Natural killer cell treated with Interleukin-12 subunit alpha and Interleukin-12 subunit beta and Interleukin-15 and Interleukin-18, amount 100 ng/mL, for 72 hours (primary cell): ENCODE measurements around the gene NPHP3. TPM values are rescaled to one million over a fixed set of nuclear protein-coding genes. Genes with fewer than 3 reads are reported as not detected.
"Not testable (repeated sequence)": the region's sequence is repeated elsewhere in the genome, so short reads cannot be mapped to it uniquely, and the experiment has no call there.

Source experiments
- ATAC-seq, 2 donors: fragments of 150-1000 bp; cut with Tn5 transposase in 1 of 2; sonication (Bioruptor Pico), chemical (Tn5 transposase) in 1 of 2; 2 replicates each; pipeline ENCODE4 v1.10.0; 2021
- DNase-seq: peaks from one replicate; pipeline ENCODE4 v3.0.0; 2022; ENCODE audit warnings: low spot score
- H3K27ac Mint-ChIP-seq, 2 donors: 1 replicate in 1 of 2; 2 replicates in 1 of 2; pipeline ENCODE4 v1.8.0; 2022; ENCODE audit warnings: mixed read lengths in 2 of 2, mild to moderate bottlenecking in 1 of 2, moderate library complexity in 1 of 2
- H3K27me3 Mint-ChIP-seq, 2 donors: 1 replicate in 1 of 2; 2 replicates in 1 of 2; pipeline ENCODE4 v1.8.0; 2022; ENCODE audit warnings: mixed read lengths in 2 of 2
- H3K36me3 Mint-ChIP-seq: one replicate; pipeline ENCODE4 v1.8.0; 2022; ENCODE audit warnings: mixed read lengths
- H3K4me1 Mint-ChIP-seq, 2 donors: 1 replicate in 1 of 2; 2 replicates in 1 of 2; pipeline ENCODE4 v1.8.0; 2022; ENCODE audit warnings: low read depth in 2 of 2, mixed read lengths in 2 of 2, mild to moderate bottlenecking in 1 of 2
- H3K4me3 Mint-ChIP-seq: one replicate; pipeline ENCODE4 v1.8.0; 2022; ENCODE audit warnings: mixed read lengths
- H3K9me3 Mint-ChIP-seq: 2 replicates; pipeline ENCODE4 v1.8.0; 2022; ENCODE audit warnings: mixed read lengths
- total RNA-seq, 2 donors: library from RNA; stranded (reverse); gene quantifications; one replicate each; pipeline ENCODE4 v1.2.3, GENCODE V29; 2022

NPHP3 gene
- total RNA-seq, 2 donors from 2014 or later = 14.0 to 14.9 TPM

DNA sequence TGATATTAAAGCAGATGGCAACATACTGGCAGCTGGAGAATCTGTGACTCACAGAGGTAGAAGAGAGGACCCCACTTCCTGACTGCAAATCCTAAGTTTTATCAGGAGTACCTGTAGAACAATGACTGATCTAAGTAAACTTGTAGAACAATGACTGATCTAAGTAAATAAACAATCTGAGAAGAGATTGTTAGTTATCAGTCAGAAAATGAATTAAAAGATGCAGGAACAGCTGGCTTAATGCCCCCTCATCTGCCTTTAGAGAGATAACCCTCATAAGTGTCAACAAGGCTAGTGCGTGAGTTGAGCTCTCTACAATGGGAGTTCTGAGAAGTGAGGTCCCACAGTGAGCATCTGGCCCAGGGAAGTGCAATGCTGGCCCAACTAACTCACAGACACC, 77.2 kb downstream of the NPHP3 start:
- DNase-seq = no peak
- ATAC-seq = no peak
- Mint-ChIP-seq H3K9me3 (no peaks in the 10 kb centered on the region), H3K27me3 (no peaks in the 10 kb centered on the region), H3K27ac (no peak overlapping the region), H3K36me3 (no peaks in the 10 kb centered on the region), H3K4me3 (no peak overlapping the region), H3K4me1 (peaks cover 0 to 5% of the 10 kb centered on the region in 2 donors)

DNA sequence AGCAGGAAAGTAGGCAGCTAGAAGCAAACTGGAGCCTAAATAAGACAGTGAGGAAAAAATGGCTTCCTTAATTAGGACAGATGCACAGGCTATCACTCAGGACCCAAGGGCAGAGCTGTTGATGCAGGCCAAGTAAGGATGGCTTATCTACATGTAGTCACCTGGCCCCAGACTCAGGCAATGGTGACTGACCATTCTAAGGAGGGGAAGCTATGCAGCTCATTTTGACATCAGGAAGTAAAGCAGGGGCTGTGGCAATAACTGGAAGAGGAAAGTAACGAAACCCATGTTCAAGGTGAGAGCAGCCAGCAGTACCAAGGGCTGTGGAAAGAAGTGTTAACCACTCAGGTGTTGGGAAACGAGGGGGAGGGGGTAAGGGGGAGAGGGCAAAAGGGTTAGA, 78.8 kb downstream of the NPHP3 start:
- DNase-seq (no peak), ATAC-seq (no peak)
- no peak overlapping the region for H3K4me3 Mint-ChIP-seq
- H3K9me3 Mint-ChIP-seq = no peaks in the 10 kb centered on the region
- no peaks in the 10 kb centered on the region for H3K36me3 Mint-ChIP-seq
- H3K4me1 Mint-ChIP-seq = peaks cover 0 to 5% of the 10 kb centered on the region in 2 donors
- no peak overlapping the region for H3K27ac Mint-ChIP-seq
- H3K27me3 Mint-ChIP-seq = no peaks in the 10 kb centered on the region

DNA sequence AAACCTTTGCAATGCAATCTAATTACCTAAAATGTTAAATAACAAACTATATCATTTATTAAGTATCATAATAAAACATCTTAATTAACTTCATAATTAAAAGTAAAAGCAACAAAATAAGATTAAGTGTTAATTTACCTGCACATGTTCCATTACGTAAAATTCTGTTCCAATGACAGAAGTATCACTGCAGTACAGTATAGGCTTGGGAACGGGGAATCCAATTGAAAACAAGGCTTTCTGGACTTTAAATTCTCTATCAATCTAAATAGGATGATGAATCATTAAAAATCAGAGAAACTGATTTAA, 79.7 kb downstream of the NPHP3 start:
- Mint-ChIP-seq H3K4me3 (no peak overlapping the region), H3K9me3 (no peaks in the 10 kb centered on the region), H3K4me1 (peaks cover 0 to 5% of the 10 kb centered on the region in 2 donors), H3K36me3 (no peaks in the 10 kb centered on the region), H3K27me3 (no peaks in the 10 kb centered on the region), H3K27ac (no peak overlapping the region)
- DNase-seq (no peak), ATAC-seq (no peak)

DNA sequence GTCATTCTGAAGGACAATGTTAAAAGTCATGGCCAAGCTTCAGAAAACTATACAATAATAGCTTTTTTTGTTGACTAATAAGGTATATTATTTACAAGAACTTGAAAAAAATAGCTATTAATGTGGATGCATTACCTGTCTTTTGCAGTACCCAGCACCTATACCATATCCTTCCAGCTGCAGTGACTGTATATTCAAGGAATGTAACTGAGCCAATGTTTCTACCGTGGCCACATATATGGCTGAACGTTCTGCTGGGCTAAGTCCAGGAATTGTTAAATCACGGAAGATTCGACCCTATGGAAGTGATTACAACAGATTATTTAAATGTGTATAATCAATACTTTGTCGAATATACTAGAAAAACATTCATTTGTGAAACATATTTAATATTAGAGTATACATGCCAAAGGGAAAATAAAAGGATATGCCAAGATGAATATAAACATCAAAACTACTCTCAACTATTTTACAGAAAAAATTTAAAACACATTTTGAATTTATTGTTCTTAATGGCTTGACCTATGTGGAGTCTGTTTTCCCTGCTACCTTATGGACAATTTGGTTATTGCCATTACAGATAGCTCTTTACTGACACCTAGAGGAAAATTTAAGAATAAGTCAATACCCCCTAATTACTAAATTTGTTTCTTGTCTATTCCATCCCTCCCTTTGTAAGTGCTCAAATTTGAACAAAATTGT, 80.2 kb downstream of the NPHP3 start:
- no peak for ATAC-seq
- no peaks in the 10 kb centered on the region for H3K36me3 Mint-ChIP-seq

DNA sequence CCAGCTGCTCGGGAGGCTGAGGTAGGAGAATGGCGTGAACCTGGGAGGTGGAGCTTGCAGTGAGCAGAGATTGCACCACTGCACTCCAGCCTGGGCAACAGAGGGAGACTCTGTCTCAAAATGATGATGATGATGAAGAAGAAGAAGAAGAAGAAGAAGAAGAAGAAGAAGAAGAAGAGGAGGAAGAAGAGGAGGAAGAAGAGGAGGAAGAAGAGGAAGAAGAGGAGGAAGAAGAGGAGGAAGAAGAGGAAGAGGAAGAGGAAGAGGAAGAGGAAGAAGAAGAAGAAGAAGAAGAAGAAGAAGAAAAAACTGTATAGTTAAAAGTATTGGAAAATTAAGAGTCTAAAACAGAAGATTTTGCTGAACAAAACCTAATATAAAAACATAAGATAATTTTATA, 80.8 kb downstream of the NPHP3 start:
- H3K4me3 Mint-ChIP-seq, H3K27ac Mint-ChIP-seq, H3K9me3 Mint-ChIP-seq, H3K4me1 Mint-ChIP-seq, DNase-seq, H3K36me3 Mint-ChIP-seq, ATAC-seq, H3K27me3 Mint-ChIP-seq: not testable (repeated sequence)

More for the DNA sequence above, 80.2 kb downstream of the NPHP3 start:
- H3K27me3 Mint-ChIP-seq = no peaks in the 10 kb centered on the region
- no peak overlapping the region for H3K4me3 Mint-ChIP-seq
- H3K4me1 Mint-ChIP-seq = peaks cover 0 to 5% of the 10 kb centered on the region in 2 donors
- H3K9me3 Mint-ChIP-seq = no peaks in the 10 kb centered on the region
- no peak for DNase-seq
- H3K27ac Mint-ChIP-seq = no peak overlapping the region

DNA sequence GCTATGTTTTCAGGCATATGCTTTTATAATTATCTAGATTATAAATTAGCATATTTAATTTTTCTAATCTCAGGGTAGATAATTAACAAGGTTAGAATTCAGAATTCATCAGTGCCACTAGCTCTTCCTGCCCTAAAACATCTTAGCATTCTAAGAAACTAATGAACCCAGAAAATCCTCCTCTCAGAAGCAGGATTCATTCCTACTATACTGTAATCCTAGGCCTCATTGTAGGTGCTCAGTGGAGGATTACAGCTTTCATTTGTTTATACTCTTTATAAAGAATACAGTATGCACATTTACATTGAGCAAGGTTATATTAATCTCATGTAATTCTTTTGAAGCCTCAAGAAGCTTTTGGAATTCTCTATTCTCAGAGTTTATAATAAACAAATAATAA, 83.5 kb downstream of the NPHP3 start:
- no peak overlapping the region for H3K27ac Mint-ChIP-seq
- no peaks in the 10 kb centered on the region for H3K27me3 Mint-ChIP-seq
- peaks cover 0 to 2% of the 10 kb centered on the region in 2 donors for H3K4me1 Mint-ChIP-seq
- DNase-seq (no peak), ATAC-seq (no peak)
- H3K4me3 Mint-ChIP-seq = no peak overlapping the region
- H3K9me3 Mint-ChIP-seq = no peaks in the 10 kb centered on the region
- H3K36me3 Mint-ChIP-seq = peaks cover 4% of the 10 kb centered on the region

DNA sequence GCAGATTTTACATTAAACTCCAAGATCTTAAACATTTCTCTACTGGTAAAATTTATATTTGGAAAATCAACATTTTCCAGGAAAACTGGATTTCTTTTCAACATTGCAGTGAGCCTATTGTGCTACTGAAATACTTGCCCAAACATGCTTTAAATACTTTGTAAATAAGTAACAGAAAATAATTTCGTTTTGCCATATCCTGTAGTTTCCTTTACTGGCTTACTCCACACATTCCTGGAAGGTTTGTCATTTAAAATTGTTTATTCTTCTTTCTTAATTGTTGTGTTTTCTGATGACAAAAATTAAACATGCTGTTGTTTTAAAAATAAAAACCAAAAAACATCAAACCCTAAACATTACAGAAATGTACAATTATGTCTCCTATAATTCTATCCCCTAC, 84.6 kb downstream of the NPHP3 start:
- H3K27me3 Mint-ChIP-seq = no peaks in the 10 kb centered on the region
- DNase-seq (no peak), ATAC-seq (no peak)
- H3K36me3 Mint-ChIP-seq = peaks cover 4% of the 10 kb centered on the region
- H3K4me1 Mint-ChIP-seq = no peaks in the 10 kb centered on the region
- no peaks in the 10 kb centered on the region for H3K9me3 Mint-ChIP-seq
- H3K27ac Mint-ChIP-seq = no peak overlapping the region
- no peak overlapping the region for H3K4me3 Mint-ChIP-seq

DNA sequence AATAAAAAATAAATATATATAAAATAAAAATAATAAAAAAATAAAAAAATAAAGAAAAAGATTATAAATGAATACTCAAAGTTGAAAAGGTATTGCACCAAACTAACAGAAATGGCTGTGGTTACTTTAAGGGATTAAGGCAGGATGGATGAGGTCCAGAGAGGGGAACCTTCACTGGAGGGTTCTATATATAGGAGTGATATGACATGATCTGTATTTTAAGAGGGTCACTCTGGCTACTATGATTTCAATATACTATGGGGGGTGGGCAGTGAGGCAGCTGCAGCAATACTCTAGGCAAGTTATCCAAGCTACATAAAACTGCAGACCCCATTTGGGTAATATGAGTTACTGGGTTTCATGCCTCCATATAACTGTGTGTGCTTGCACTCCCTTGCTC, 87.2 kb downstream of the NPHP3 start:
- Mint-ChIP-seq H3K27me3 (no peaks in the 10 kb centered on the region), H3K27ac (no peak overlapping the region), H3K4me1 (no peaks in the 10 kb centered on the region), H3K4me3 (no peak overlapping the region), H3K36me3 (peaks cover 4% of the 10 kb centered on the region), H3K9me3 (no peaks in the 10 kb centered on the region)
- DNase-seq = no peak
- no peak for ATAC-seq

Other genes starting within 250 kb of the NPHP3 start
- not detected for gene ACKR4, start 125.1 kb downstream of the NPHP3 start, total RNA-seq
- 10 to 100 TPM in 1 of 2 donors, 1 to 10 TPM in 1; 9.3 to 11.5 TPM for gene ACAD11, start 62.6 kb downstream of the NPHP3 start, total RNA-seq
- gene UBA5, start 62.1 kb downstream of the NPHP3 start, total RNA-seq = 10 to 100 TPM; 49.0 to 51.7 TPM